ENCODE results near the gene CTDP1. TPM values are rescaled to one million over a fixed set of nuclear protein-coding genes. Genes with fewer than 3 reads are reported as not detected.

Gene CTDP1
- total and polyA plus RNA-seq, 2 experiments from 2014 or later = 20.4 to 20.6 TPM

GRCh38 chr18:79798999-79799370 lies 119.4 kb downstream of the CTDP1 start:
- WGBS (ENCODE audit: low lambda C conversion rate, missing lambda C conversion rate) = 9% methylated on average over 11 of the region's 14 CpGs
- no peaks in the 10 kb centered on the region for H3K9me3 ChIP-seq (ENCODE audit: low read depth)
- H3K27ac ChIP-seq = no peak overlapping the region
- H3K79me2 ChIP-seq = no peaks in the 10 kb centered on the region
- DNase-seq (ENCODE audit: low spot score) = peak; percentile 34
- H3K27me3 ChIP-seq = peaks cover 36% of the 10 kb centered on the region
- no peak for TF ChIP-seq EZH2 (IDR thresholded peaks at IDR 0.05; ENCODE audit: borderline replicate concordance)
- TF ChIP-seq, protein P1, sequence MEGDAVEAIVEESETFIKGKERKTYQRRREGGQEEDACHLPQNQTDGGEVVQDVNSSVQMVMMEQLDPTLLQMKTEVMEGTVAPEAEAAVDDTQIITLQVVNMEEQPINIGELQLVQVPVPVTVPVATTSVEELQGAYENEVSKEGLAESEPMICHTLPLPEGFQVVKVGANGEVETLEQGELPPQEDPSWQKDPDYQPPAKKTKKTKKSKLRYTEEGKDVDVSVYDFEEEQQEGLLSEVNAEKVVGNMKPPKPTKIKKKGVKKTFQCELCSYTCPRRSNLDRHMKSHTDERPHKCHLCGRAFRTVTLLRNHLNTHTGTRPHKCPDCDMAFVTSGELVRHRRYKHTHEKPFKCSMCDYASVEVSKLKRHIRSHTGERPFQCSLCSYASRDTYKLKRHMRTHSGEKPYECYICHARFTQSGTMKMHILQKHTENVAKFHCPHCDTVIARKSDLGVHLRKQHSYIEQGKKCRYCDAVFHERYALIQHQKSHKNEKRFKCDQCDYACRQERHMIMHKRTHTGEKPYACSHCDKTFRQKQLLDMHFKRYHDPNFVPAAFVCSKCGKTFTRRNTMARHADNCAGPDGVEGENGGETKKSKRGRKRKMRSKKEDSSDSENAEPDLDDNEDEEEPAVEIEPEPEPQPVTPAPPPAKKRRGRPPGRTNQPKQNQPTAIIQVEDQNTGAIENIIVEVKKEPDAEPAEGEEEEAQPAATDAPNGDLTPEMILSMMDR (IDR thresholded peaks at IDR 0.05; ENCODE audit: poor library complexity) = no peak
- no peak for TF ChIP-seq EZH2phosphoT487 (IDR thresholded peaks at IDR 0.05; ENCODE audit: low read depth, severe bottlenecking, unreplicated experiment)
- peak overlapping the region; percentile 89 for H3K4me2 ChIP-seq
- H4K20me1 ChIP-seq (ENCODE audit: insufficient read depth, poor library complexity, severe bottlenecking) = no peaks in the 10 kb centered on the region
- no peaks in the 10 kb centered on the region for H3K9me2 ChIP-seq (replicated peaks; ENCODE audit: insufficient read depth)
- no peaks in the 10 kb centered on the region for H3K36me3 ChIP-seq (replicated peaks; ENCODE audit: insufficient read depth, low read depth)
- peaks cover 9% of the 10 kb centered on the region for H3K4me1 ChIP-seq (ENCODE audit: insufficient read depth)
- peak overlapping the region; percentile 56 for H2AFZ ChIP-seq
- peak overlapping the region; percentile 39 for H3K4me3 ChIP-seq

DNA sequence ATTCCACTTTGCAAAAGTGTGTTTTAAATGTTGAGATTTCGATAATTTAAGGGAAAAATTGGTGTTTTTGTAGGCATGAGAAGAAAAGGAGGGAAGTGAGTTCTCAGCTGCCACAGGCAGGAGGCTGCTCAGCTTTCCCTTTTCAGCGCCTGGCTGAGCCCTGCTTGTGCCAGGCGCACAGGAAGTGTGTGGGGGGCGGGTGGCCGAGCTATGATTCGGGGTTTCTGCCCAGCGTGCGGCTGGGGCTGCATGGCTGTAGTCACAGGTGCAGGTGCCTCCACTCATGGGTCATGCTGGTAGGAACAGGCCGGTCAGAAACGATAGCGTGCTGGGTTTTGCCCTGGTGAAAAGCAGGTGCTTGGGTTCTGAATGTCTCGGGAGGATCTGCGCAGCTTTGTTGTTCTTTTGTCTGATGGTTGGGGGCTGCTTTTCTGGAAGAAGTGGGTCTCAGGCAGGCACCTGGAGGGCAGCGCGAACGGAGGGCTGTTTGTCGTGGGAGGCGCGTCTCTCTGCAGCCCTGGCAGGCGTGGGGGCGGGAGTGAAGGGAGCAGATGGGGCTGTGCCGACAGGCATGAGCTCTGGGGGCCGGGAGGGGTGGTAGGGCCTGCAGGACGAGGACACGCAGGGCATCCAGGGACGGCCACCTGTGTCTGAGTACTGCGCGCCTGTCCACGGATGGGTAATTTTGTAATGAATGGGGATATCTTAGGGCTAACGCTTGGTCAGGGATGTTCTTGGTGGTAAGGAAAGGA lies 120.2 kb downstream of the CTDP1 start:
- H3K9me3 ChIP-seq (ENCODE audit: low read depth) = no peaks in the 10 kb centered on the region
- no peaks in the 10 kb centered on the region for H4K20me1 ChIP-seq (ENCODE audit: insufficient read depth, poor library complexity, severe bottlenecking)
- no peaks in the 10 kb centered on the region for H3K79me2 ChIP-seq
- H2AFZ ChIP-seq = no peak overlapping the region
- H3K4me1 ChIP-seq (ENCODE audit: insufficient read depth) = peaks cover 9% of the 10 kb centered on the region
- no peaks in the 10 kb centered on the region for H3K9me2 ChIP-seq (replicated peaks; ENCODE audit: insufficient read depth)
- H3K4me3 ChIP-seq = no peak overlapping the region
- peaks cover 36% of the 10 kb centered on the region for H3K27me3 ChIP-seq
- TF ChIP-seq EZH2phosphoT487 (IDR thresholded peaks at IDR 0.05; ENCODE audit: low read depth, severe bottlenecking, unreplicated experiment) (no peak), EZH2 (IDR thresholded peaks at IDR 0.05; ENCODE audit: borderline replicate concordance) (no peak)
- TF ChIP-seq, protein P1 (IDR thresholded peaks at IDR 0.05; ENCODE audit: poor library complexity) = no peak
- no peaks in the 10 kb centered on the region for H3K36me3 ChIP-seq (replicated peaks; ENCODE audit: insufficient read depth, low read depth)
- 89% methylated on average over 30 of the region's 30 CpGs for WGBS (ENCODE audit: low lambda C conversion rate, missing lambda C conversion rate)
- H3K4me2 ChIP-seq = peak overlapping the region; percentile 89
- H3K27ac ChIP-seq = no peak overlapping the region
- DNase-seq (ENCODE audit: low spot score) = no peak

- WGBS (ENCODE audit: low lambda C conversion rate, missing lambda C conversion rate) = 97% methylated on average over 39 of the region's 39 CpGs
- Histone ChIP-seq H3K27me3 (peaks cover 36% of the 10 kb centered on the region), H3K36me3 (replicated peaks; ENCODE audit: insufficient read depth, low read depth) (no peaks in the 10 kb centered on the region)
These were observed 121.0 kb downstream of the CTDP1 start for GRCh38 chr18:79800371-79801180.

More at GRCh38 chr18:79800371-79801180, 121.0 kb downstream of the CTDP1 start:
- no peak overlapping the region for H2AFZ ChIP-seq
- DNase-seq (ENCODE audit: low spot score) = no peak
- no peak overlapping the region for H3K4me2 ChIP-seq
- TF ChIP-seq, protein P1 (IDR thresholded peaks at IDR 0.05; ENCODE audit: poor library complexity) = no peak
- H3K9me3 ChIP-seq (ENCODE audit: low read depth) = no peaks in the 10 kb centered on the region
- H3K4me3 ChIP-seq = no peak overlapping the region
- H3K4me1 ChIP-seq (ENCODE audit: insufficient read depth) = peaks cover 9% of the 10 kb centered on the region
- H3K27ac ChIP-seq = no peak overlapping the region
- no peaks in the 10 kb centered on the region for H4K20me1 ChIP-seq (ENCODE audit: insufficient read depth, poor library complexity, severe bottlenecking)
- no peaks in the 10 kb centered on the region for H3K79me2 ChIP-seq
- H3K9me2 ChIP-seq (replicated peaks; ENCODE audit: insufficient read depth) = no peaks in the 10 kb centered on the region

All from hepatocyte (in vitro differentiated cells).